ENCODE measurements around the gene PLK5.

Gene PLK5

GRCh38 chr19:1580957-1581356 is 57.1 kb downstream of the PLK5 start:
- no peak for TF ChIP-seq ISL1 (CRISPR knock-in tag; IDR thresholded peaks at IDR 0.05)
- TF ChIP-seq ZNF8 (CRISPR knock-in tag; IDR thresholded peaks at IDR 0.05): no peak
- no peak for ATAC-seq

DNA sequence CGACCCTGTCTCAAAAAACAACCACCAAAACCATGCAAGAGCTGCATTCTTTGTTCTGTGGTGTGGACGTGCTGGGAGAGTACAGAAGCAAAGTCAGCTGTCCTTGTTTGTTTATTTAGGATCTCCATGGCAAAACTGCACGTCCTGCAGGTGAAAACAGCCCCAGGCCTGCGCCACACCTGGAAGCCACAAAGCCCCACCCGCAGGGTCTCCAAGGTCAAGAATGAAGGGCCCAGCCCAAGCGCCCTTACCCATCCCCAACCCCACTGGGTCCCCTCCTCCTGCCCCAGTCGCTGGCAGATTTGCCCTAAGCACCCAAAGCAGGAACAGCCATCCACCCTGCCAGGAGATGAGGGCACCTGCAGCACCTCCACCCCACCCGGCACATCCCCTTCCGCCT is 58.3 kb downstream of the PLK5 start:
- no peak for ATAC-seq
- TF ChIP-seq ZC3H10 (CRISPR knock-in tag; IDR thresholded peaks at IDR 0.05): no peak
- no peak for TF ChIP-seq BACH2 (CRISPR knock-in tag; IDR thresholded peaks at IDR 0.05; ENCODE audit: borderline replicate concordance)
- no peak for TF ChIP-seq ISL1 (CRISPR knock-in tag; IDR thresholded peaks at IDR 0.05)
- TF ChIP-seq GLIS3 (CRISPR knock-in tag; IDR thresholded peaks at IDR 0.05): no peak
- TF ChIP-seq TCF4 (CRISPR knock-in tag; IDR thresholded peaks at IDR 0.05; ENCODE audit: borderline replicate concordance): no peak
- TF ChIP-seq ZNF565 (CRISPR knock-in tag; conservative IDR thresholded peaks at IDR 0.05; ENCODE audit: low read depth): no peak
- no peak for TF ChIP-seq CSRNP3 (CRISPR knock-in tag; IDR thresholded peaks at IDR 0.05)
- TF ChIP-seq OSR1 (CRISPR knock-in tag; IDR thresholded peaks at IDR 0.05): no peak
- TF ChIP-seq ARNTL (CRISPR knock-in tag; IDR thresholded peaks at IDR 0.05; ENCODE audit: borderline replicate concordance, low read depth): no peak

GRCh38 chr19:1584500-1585242 is 60.8 kb downstream of the PLK5 start:
- no peak for TF ChIP-seq TCF4 (CRISPR knock-in tag; IDR thresholded peaks at IDR 0.05; ENCODE audit: borderline replicate concordance)
- TF ChIP-seq ISL1 (CRISPR knock-in tag; IDR thresholded peaks at IDR 0.05): no peak
- no peak for TF ChIP-seq ZNF70 (CRISPR knock-in tag; IDR thresholded peaks at IDR 0.05)
- no peak for TF ChIP-seq BACH2 (CRISPR knock-in tag; IDR thresholded peaks at IDR 0.05; ENCODE audit: borderline replicate concordance)
- no peak for TF ChIP-seq ZFP3 (CRISPR knock-in tag; IDR thresholded peaks at IDR 0.05)
- no peak for TF ChIP-seq TSHZ2 (CRISPR knock-in tag; IDR thresholded peaks at IDR 0.05)
- TF ChIP-seq CSRNP3 (CRISPR knock-in tag; IDR thresholded peaks at IDR 0.05): no peak
- TF ChIP-seq OSR1 (CRISPR knock-in tag; IDR thresholded peaks at IDR 0.05): no peak
- no peak for TF ChIP-seq CREB5 (CRISPR knock-in tag; IDR thresholded peaks at IDR 0.05; ENCODE audit: low read depth)
- TF ChIP-seq ZNF8 (CRISPR knock-in tag; IDR thresholded peaks at IDR 0.05): no peak
- TF ChIP-seq GLIS3 (CRISPR knock-in tag; IDR thresholded peaks at IDR 0.05): no peak
- no peak for TF ChIP-seq SNAI2 (CRISPR knock-in tag; IDR thresholded peaks at IDR 0.05)
- no peak for TF ChIP-seq RARB (CRISPR knock-in tag; IDR thresholded peaks at IDR 0.05)
- TF ChIP-seq TOX (CRISPR knock-in tag; IDR thresholded peaks at IDR 0.05; ENCODE audit: borderline replicate concordance): no peak
- TF ChIP-seq, protein P1, sequence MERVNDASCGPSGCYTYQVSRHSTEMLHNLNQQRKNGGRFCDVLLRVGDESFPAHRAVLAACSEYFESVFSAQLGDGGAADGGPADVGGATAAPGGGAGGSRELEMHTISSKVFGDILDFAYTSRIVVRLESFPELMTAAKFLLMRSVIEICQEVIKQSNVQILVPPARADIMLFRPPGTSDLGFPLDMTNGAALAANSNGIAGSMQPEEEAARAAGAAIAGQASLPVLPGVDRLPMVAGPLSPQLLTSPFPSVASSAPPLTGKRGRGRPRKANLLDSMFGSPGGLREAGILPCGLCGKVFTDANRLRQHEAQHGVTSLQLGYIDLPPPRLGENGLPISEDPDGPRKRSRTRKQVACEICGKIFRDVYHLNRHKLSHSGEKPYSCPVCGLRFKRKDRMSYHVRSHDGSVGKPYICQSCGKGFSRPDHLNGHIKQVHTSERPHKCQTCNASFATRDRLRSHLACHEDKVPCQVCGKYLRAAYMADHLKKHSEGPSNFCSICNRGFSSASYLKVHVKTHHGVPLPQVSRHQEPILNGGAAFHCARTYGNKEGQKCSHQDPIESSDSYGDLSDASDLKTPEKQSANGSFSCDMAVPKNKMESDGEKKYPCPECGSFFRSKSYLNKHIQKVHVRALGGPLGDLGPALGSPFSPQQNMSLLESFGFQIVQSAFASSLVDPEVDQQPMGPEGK (CRISPR knock-in tag; IDR thresholded peaks at IDR 0.05; ENCODE audit: borderline replicate concordance): no peak
- no peak for TF ChIP-seq ESRRG (CRISPR knock-in tag; IDR thresholded peaks at IDR 0.05)
- no peak for TF ChIP-seq ARNTL (CRISPR knock-in tag; IDR thresholded peaks at IDR 0.05; ENCODE audit: borderline replicate concordance, low read depth)
- TF ChIP-seq ZFP30 (CRISPR knock-in tag; IDR thresholded peaks at IDR 0.05): no peak
- no peak for TF ChIP-seq PPARA (CRISPR knock-in tag; IDR thresholded peaks at IDR 0.05; ENCODE audit: borderline replicate concordance)

More at GRCh38 chr19:1584500-1585242, 60.8 kb downstream of the PLK5 start:
- no peak for ATAC-seq

Data from SK-N-SH treated with all-trans-retinoic acid at 6 μM for 48 hours (cell line).